ENCODE results near the gene GRIK4.

The GRIK4 gene

DNA sequence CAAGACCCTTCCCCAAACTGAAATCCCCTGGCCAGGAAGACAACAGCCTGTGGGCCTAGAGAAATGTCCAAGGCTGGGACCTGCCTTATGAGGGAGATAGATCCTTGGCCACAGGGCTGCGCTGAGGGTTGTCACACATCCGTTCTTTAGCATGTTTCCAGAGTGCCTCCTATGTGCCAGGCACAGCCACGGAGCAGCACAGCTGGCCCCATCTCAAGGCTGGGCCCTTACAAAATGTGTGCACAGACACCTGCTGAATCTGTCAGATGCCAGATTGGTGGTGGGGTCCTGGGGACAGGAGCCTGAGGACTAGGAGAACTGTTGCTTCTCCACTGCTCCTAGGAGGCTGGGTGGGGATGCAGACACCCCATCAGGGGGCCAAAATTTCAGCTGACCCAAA is 11.2 kb downstream of the GRIK4 start:
- no peak for DNase-seq (ENCODE audit: low read depth)
- in situ Hi-C loops (cut with HindIII; ENCODE audit: low sequenced_read_pairs): loop anchor here (25.0 kb wide), 1 partner anchor 165 kb away; no protein-coding TSS in a partner anchor
- TF ChIP-seq, protein P1, sequence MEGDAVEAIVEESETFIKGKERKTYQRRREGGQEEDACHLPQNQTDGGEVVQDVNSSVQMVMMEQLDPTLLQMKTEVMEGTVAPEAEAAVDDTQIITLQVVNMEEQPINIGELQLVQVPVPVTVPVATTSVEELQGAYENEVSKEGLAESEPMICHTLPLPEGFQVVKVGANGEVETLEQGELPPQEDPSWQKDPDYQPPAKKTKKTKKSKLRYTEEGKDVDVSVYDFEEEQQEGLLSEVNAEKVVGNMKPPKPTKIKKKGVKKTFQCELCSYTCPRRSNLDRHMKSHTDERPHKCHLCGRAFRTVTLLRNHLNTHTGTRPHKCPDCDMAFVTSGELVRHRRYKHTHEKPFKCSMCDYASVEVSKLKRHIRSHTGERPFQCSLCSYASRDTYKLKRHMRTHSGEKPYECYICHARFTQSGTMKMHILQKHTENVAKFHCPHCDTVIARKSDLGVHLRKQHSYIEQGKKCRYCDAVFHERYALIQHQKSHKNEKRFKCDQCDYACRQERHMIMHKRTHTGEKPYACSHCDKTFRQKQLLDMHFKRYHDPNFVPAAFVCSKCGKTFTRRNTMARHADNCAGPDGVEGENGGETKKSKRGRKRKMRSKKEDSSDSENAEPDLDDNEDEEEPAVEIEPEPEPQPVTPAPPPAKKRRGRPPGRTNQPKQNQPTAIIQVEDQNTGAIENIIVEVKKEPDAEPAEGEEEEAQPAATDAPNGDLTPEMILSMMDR (IDR thresholded peaks at IDR 0.05; ENCODE audit: low read depth, low read length, missing control alignments): no peak
- no peak overlapping the region for H3K4me3 ChIP-seq (ENCODE audit: low read depth, low read length)

DNA sequence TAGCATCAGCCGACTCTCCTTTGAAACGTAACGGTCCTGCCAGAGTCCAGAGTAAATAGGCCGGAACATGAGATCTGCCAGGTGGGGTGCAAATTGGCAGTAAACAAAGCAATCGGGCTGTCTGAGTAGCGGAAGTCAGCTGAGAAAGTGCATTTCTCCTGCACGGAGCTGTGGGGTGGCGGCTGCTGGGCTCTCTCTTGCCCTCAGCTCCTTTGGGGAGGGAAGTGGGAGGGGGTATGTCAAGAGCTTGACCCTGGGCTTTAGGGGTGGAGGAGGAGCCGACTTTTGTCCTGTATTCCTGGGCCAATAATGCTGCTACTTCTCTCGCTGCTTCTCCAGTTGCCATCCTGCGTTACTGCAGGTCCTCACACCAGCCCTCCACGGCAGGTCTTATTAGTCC is 11.6 kb downstream of the GRIK4 start:
- no peak overlapping the region for H3K4me3 ChIP-seq (ENCODE audit: low read depth, low read length)
- no peak for DNase-seq (ENCODE audit: low read depth)
- TF ChIP-seq, protein P1 (IDR thresholded peaks at IDR 0.05; ENCODE audit: low read depth, low read length, missing control alignments): no peak
- in situ Hi-C loops (cut with HindIII; ENCODE audit: low sequenced_read_pairs): loop anchor here (25.0 kb wide), 1 partner anchor 164 kb away; no protein-coding TSS in a partner anchor

DNA sequence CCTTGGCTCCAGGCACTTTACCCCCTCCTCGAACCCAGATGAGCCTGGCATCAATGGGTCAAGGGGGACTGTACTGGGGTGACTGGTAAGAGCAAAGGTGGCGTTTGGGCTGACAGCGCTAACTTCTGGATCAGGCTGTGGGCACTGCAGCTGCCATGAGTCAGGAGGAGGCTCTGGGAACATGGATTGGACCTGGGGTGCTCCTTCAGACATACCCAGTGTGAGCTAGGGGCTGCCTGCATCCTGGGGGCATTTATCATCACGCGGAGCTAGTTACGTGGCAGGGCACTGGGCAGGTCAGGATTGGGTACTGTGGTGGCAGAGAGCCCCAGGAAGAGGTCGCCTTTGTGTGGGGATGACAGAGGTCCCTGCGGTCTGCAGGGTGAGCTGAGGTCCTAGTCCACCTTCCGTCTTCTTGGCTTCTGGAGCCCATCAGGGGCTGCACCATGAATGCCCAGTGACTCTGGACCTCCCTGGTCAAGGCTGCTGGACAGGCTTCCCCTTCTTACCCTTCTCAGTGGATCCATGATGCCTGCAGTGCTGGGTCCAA is 13.1 kb downstream of the GRIK4 start:
- H3K4me3 ChIP-seq (ENCODE audit: low read depth, low read length): no peak overlapping the region
- in situ Hi-C loops (cut with HindIII; ENCODE audit: low sequenced_read_pairs): loop anchor here (25.0 kb wide), 1 partner anchor 163 kb away; no protein-coding TSS in a partner anchor
- DNase-seq (ENCODE audit: low read depth): no peak
- TF ChIP-seq, protein P1 (IDR thresholded peaks at IDR 0.05; ENCODE audit: low read depth, low read length, missing control alignments): no peak

DNA sequence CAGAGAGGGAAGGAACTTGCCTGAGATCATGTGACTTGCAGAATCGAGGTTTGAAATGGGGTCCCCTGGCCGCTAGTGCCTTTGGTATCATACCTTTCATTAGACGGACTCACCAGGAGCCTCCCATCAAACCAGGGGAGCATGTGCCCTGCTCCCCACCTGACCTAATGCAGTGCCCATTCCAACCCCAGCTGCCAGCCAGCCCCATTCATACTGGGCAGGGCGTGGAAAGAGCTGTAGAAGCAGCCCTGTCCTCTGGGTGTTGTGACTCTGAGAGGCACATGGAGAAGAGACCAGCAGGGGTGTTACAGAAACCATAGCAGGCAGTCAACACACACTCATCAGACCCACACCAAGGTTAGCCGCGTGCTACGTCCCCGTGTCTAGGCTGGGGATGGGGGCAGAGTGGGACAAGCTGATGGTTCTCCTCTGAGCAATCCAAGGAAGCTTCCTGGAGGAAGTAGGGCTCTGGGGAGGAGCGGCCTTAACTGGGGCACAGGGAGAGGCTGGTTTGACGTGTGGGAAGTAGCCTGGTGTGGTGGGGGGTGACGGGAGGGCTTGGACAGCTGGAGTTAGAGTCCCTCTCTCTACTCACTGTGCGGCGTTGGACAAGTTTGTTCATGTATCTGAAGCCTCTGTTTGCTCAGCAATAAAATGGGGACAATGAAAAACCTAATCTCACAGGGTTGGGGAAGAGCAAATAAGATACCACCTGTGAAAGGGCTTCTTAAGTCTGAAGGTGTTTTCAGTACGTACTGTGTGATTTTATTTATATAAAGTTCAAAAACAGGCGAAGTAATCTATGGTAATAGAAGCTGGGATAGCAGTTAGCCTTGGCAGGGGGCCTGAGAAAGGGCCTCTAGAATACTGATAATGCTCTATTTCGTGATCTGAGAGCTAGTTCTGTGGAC is 14.0 kb downstream of the GRIK4 start:
- H3K4me3 ChIP-seq (ENCODE audit: low read depth, low read length): no peak overlapping the region
- no peak for DNase-seq (ENCODE audit: low read depth)
- TF ChIP-seq, protein P1 (IDR thresholded peaks at IDR 0.05; ENCODE audit: low read depth, low read length, missing control alignments): no peak
- in situ Hi-C loops (cut with HindIII; ENCODE audit: low sequenced_read_pairs): no loop called here

DNA sequence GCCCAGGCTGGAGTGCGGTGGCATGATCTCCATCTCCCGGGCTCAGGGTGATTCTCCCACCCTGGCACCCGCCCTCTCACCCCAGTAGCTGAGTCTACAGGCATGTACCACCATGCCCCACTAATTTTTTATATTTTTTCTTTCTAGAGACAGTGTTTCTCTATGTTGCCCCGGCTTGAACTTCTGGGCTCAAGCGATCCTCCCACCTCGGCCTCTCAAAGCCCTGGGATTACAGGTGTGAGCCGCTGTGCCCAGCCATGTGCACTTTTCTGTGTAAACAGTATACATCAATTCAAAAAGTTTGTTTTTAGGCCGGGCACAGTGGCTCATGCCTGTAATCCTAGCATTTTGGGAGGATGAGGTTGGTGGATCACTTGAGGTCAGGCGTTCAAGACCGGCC is 14.7 kb downstream of the GRIK4 start:
- DNase-seq (ENCODE audit: low read depth): no peak
- H3K4me3 ChIP-seq (ENCODE audit: low read depth, low read length): no peak overlapping the region
- TF ChIP-seq, protein P1 (IDR thresholded peaks at IDR 0.05; ENCODE audit: low read depth, low read length, missing control alignments): no peak
- in situ Hi-C loops (cut with HindIII; ENCODE audit: low sequenced_read_pairs): no loop called here

DNA sequence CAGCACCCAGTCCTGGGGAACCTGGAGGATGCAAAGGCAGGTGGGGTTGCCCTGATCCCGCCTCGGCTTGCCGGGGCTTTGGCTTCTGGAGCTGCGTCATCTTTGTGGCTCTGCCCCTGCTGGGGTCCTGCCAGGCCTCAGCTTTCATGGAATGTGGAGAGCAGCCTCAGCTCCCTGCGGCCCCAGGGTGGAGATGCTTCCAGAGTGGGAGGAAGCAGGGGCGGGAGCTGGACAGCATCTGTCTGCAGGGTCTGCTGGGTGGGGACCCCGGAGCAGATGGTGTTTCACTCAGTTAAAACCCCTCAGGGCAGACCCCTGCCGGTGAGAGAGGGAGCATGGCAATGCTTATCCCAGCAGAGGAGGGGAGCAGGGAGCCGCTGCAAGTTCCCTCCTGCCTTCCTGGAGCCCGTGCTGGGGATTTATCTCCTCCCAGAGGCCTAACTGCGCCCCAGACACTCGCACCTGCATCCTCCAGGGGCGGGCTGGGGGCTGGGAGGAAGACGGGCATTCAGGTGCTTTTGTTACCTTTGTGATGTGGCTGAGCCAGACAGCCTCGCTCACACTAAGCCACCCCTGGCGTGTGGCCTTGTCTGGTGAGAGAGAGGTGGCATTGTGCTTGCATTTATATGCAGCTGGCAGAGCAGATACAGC is 15.7 kb downstream of the GRIK4 start:
- no peak overlapping the region for H3K4me3 ChIP-seq (ENCODE audit: low read depth, low read length)
- peak; percentile 38 for DNase-seq (ENCODE audit: low read depth)
- TF ChIP-seq, protein P1 (IDR thresholded peaks at IDR 0.05; ENCODE audit: low read depth, low read length, missing control alignments): no peak
- in situ Hi-C loops (cut with HindIII; ENCODE audit: low sequenced_read_pairs): no loop called here

All from astrocyte of the cerebellum (primary cell).